GM18873 (cell line): Measurements from ENCODE around the gene FN3KRP.
"Not testable (repeated sequence)": the region's sequence is repeated elsewhere in the genome, so short reads cannot be mapped to it uniquely, and the experiment has no call there.

Experiments used
- ATAC-seq: cut with Tn5 transposase; IDR thresholded peaks from one replicate; pipeline ENCODE4 v1.9.1; 2021; ENCODE audit warnings: mild to moderate bottlenecking, moderate library complexity, moderate number of reproducible peaks; ENCODE audit not compliant: unreplicated experiment, low FRiP score

Gene FN3KRP

DNA sequence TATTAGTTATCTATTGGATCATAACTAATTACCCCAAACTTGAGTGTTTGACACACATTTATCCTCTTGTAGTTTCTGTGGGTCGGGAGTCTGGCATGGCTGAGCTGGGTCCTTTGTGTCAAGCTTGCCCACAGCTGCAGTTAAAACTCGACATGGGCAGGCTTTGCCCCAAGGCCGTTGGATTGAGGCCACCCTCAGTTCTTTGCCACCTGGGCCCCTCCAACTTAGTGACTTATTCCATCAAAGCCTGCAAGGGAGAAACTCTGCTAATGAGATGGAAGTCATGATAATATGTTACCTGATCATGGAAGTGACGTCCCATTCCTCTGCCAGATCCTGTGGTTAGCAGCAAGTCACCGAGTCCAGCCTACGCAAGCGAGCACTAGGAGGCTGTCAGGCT lies 52.5 kb downstream of the FN3KRP start:
- ATAC-seq = no peak

DNA sequence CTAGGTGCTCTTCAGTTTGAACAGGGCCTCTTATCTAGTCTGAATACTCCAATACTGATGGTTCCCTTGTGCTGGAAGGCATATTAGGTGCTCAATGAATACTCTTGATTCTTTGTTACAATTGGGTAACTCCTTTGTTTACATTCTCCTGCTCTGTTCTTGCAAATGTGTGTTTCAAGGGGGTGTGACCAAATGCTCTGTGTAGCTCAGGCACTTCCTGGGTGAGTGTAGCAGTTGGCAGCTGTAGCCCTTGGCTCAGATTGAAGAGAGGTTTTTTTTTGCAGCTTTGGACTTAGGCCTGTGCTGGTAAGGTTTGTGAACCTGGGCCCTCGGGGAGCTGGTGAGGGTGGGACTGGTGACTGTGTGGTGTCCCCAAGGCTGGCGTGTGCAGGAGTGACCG lies 55.5 kb downstream of the FN3KRP start:
- ATAC-seq = no peak

DNA sequence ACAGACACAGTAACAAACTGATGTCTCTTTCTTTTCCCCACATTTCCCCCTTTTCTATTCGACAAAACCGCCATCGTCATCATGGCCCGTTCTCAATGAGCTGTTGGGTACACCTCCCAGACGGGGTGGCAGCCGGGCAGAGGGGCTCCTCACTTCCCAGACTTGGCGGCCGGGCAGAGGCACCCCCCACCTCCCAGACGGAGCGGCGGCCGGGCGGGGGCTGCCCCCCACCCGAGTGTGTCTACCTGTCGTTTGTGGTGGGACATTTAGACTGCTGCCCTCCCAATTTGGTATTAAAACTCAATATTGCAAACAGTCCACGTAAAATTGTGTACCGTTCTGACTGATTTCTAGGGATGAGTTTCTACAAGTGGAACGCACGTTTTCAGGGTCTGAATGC lies 58.0 kb downstream of the FN3KRP start:
- not testable (repeated sequence) for ATAC-seq

DNA sequence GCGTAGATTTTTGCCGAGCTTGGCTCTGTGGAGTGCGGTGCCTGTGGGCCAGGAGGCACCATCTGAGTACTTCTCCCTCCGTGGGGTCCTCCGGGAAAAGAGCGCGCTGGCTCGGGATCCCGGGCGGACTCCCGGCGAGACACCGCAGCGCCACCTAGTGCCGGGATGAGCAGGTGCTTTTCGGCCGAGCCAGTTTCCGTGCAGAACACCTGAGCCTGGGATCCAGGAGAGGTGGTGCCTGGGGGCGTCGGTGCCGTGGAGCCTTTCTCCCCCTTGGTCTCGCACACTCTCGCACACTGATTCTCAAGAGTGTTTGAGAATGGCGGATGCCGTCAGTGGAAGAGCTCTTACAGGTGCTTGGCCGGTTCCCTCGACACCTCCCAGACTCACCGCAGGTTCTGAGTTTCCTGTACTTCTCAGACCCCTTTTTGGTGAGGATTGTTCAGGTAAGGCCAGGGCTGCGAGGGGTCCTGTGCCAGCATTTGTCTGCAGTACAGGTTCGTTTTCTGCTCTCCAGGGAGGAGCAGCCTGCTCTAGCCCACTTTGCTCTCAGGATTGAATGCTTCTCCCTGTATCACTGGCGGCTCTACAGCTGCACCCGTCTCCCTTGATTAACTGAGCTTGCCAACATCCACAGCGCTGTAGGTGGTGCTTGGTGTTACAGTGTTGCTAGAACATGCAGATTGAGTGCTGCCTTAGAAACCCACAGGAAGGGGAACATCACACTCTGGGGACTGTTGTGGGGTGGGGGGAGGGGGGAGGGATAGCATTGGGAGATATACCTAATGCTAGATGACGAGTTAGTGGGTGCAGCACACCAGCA lies 58.7 kb downstream of the FN3KRP start:
- ATAC-seq = no peak

DNA sequence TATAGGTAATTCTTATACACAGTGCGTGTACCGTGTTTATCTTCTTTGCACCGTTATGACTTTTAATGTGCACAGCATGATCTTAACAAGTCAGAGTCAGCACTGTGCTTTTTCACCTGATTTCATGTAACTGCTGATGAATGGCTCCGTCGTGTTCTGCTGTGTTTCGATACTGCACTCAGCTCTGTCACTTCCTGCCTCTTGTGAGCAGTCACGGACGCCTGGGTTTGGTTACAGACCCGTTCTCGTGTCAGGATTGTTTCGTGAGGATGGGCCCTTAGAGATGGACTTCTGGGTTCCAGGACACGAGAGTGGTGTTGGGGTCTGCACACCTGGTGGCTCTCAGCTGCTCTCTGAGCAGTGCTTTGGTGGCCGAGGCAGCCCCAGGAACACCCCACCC lies 59.9 kb downstream of the FN3KRP start:
- no peak for ATAC-seq
